Fibroblast of lung (primary cell): ENCODE measurements around the gene CDH4.

Source experiments
- CTCF ChIP-seq, 2 donors: IDR thresholded peaks in 1 of 2; conservative IDR thresholded peaks in 1 of 2; 1 replicate in 1 of 2; 2 replicates in 1 of 2; pipeline ENCODE4 v1.5.1; 2011 to 2012; ENCODE audit warnings: low read length in 2 of 2, control low read depth in 1 of 2, inconsistent platforms in 1 of 2, low read depth in 1 of 2, mild to moderate bottlenecking in 1 of 2
- EZH2 ChIP-seq: IDR thresholded peaks from 2 replicates; pipeline ENCODE4 v1.5.1; 2012; ENCODE audit warnings: low read length, control low read depth, mild to moderate bottlenecking; ENCODE audit errors: missing control alignments

- TF ChIP-seq CTCF (conservative IDR thresholded peaks at IDR 0.05 in 1 of 2, IDR thresholded peaks at IDR 0.05 in 1 of 2; ENCODE audit: low read depth in 1 of 2, low read length in 2 of 2) (no peak), EZH2 (no peak)
Measured at GRCh38 chr20:61941721-61942405, 689.8 kb downstream of the CDH4 start.
